Panc1 (cell line): ENCODE data around the gene TLR6. TPM values are rescaled to one million over a fixed set of nuclear protein-coding genes. Genes with fewer than 3 reads are reported as not detected.

Experiments
- ATAC-seq: fragments of 200-7000 bp; cut with Tn5 transposase; 2 replicates; pipeline ENCODE4 v1.9.1; 2020; ENCODE audit warnings: mild to moderate bottlenecking, moderate library complexity
- BruUV-seq: library from RNA; stranded (reverse); fragments of 400-500 nt; replicated peaks from 2 replicates; lab custom pipeline; 2021; lab: Mats Ljungman, UMichigan
- CTCF ChIA-PET: fragments of 300-600 bp; sonication (Branson Sonifier 250); formaldehyde crosslinking; loops from one replicate; lab custom pipeline; 2022; ENCODE audit warnings: antibody characterized with exemption; lab: Charles Lee
- POLR2A ChIA-PET: fragments of 300-600 bp; sonication (Branson Sonifier 250); formaldehyde crosslinking; loops from one replicate; lab custom pipeline; 2022; ENCODE audit warnings: antibody characterized with exemption; lab: Charles Lee
- DNase-seq: peaks from one replicate; pipeline ENCODE4 v3.0.0-alpha.2; 2010; ENCODE audit warnings: low read depth, low spot score
- H3K27ac ChIP-seq: 2 replicates; pipeline ENCODE4 v1.5.1; 2011; ENCODE audit warnings: mild to moderate bottlenecking, low read length, inconsistent platforms
- H3K27me3 ChIP-seq: fragments of 200-500 bp; sonication (Bioruptor generic); 2 replicates; pipeline ENCODE4 v1.6.0; 2014; ENCODE audit warnings: low read length, inconsistent platforms; ENCODE audit not compliant: control insufficient read depth, insufficient read depth
- H3K36me3 ChIP-seq: fragments of 200-500 bp; sonication (Bioruptor generic); 2 replicates; pipeline ENCODE4 v1.5.1; 2014; ENCODE audit warnings: inconsistent platforms, mild to moderate bottlenecking, low read length, moderate library complexity; ENCODE audit not compliant: control insufficient read depth, insufficient read depth
- H3K4me1 ChIP-seq: 2 replicates; pipeline ENCODE4 v1.5.1; 2011; ENCODE audit warnings: inconsistent platforms, mild to moderate bottlenecking, low read length, moderate library complexity; ENCODE audit not compliant: control insufficient read depth, insufficient read depth
- H3K4me3 ChIP-seq, 2 experiments: 2 replicates each; pipeline ENCODE4 v1.5.1; 2011 to 2012; ENCODE audit warnings: low read depth in 2 of 2, low read length in 2 of 2, mild to moderate bottlenecking in 2 of 2, inconsistent platforms in 1 of 2, moderate library complexity in 1 of 2
- H3K9me3 ChIP-seq: fragments of 200-500 bp; sonication (Bioruptor generic); 2 replicates; pipeline ENCODE4 v1.5.1; 2014; ENCODE audit warnings: low read depth, mild to moderate bottlenecking, inconsistent platforms, low read length, moderate library complexity; ENCODE audit not compliant: control insufficient read depth, insufficient read depth
- CTCF ChIP-seq: fragments of 450-650 bp; IDR thresholded peaks from 2 replicates; pipeline ENCODE4 v1.5.1; 2017; ENCODE audit warnings: mild to moderate bottlenecking
- POLR2AphosphoS5 ChIP-seq: IDR thresholded peaks from 2 replicates; pipeline ENCODE4 v1.6.1; 2012; ENCODE audit warnings: mild to moderate bottlenecking, low read depth, low read length, moderate library complexity
- REST ChIP-seq, 2 experiments: IDR thresholded peaks; 2 replicates each; pipeline ENCODE4 v1.6.1; 2011 to 2012; ENCODE audit warnings: low read depth in 2 of 2, control low read depth in 1 of 2, low read length in 1 of 2, mild to moderate bottlenecking in 1 of 2, moderate library complexity in 1 of 2; ENCODE audit not compliant: insufficient read depth in 1 of 2
- SIN3A ChIP-seq: IDR thresholded peaks from 2 replicates; pipeline ENCODE4 v1.6.1; 2012; ENCODE audit warnings: low read depth, mild to moderate bottlenecking, low read length, moderate library complexity, borderline replicate concordance; ENCODE audit not compliant: insufficient read depth
- TCF7L2 ChIP-seq: IDR thresholded peaks from 2 replicates; pipeline ENCODE4 v1.6.1; 2011; ENCODE audit warnings: mild to moderate bottlenecking, low read depth, low read length, inconsistent platforms
- in situ Hi-C: cut with HindIII; loops from 2 replicates; pipeline ENCODE4 v1.10.0; 2016; ENCODE audit warnings: low sequenced_read_pairs, low pct_unique_long_range_greater_than_20kb
- intact Hi-C: fragments of 100-400 bp; cut with micrococcal nuclease; formaldehyde crosslinking; loops from one replicate; pipeline ENCODE4 v1.10.0; 2022; ENCODE audit not compliant: unreplicated experiment
- total RNA-seq: library from RNA; stranded (reverse); gene quantifications from one replicate; pipeline ENCODE4 v1.2.1, GENCODE V29; 2021; ENCODE audit not compliant: unreplicated experiment

Gene TLR6
- total RNA-seq, 1 experiment from 2014 or later: 1.1 TPM

GRCh38 chr4:38832624-38833528, 23.7 kb downstream of the TLR6 start:
- no peak overlapping the region for H3K27ac ChIP-seq

GRCh38 chr4:38832206-38832605, 24.4 kb downstream of the TLR6 start:
- POLR2A ChIA-PET: no interaction called here
- no peaks in the 10 kb centered on the region for H3K4me1 ChIP-seq
- CTCF ChIA-PET: no interaction called here
- intact Hi-C loops: no loop called here
- TF ChIP-seq SIN3A: no peak
- TF ChIP-seq REST (IDR thresholded peaks at IDR 0.05; ENCODE audit: insufficient read depth in 1 of 2, low read depth in 2 of 2, low read length in 1 of 2): no peak
- no peak for TF ChIP-seq TCF7L2
- TF ChIP-seq POLR2AphosphoS5: no peak
- no peak for TF ChIP-seq CTCF
- H3K36me3 ChIP-seq: no peaks in the 10 kb centered on the region
- DNase-seq (no peak), ATAC-seq (no peak)
- H3K27ac ChIP-seq: no peak overlapping the region
- H3K27me3 ChIP-seq: no peaks in the 10 kb centered on the region
- no peak overlapping the region for H3K4me3 ChIP-seq
- in situ Hi-C loops: no loop called here
- H3K9me3 ChIP-seq: no peaks in the 10 kb centered on the region
- BruUV-seq: no TSS peak

More at GRCh38 chr4:38832624-38833528, 23.7 kb downstream of the TLR6 start:
- intact Hi-C loops (no loop called here), in situ Hi-C loops (no loop called here)
- no peaks in the 10 kb centered on the region for H3K27me3 ChIP-seq
- POLR2A ChIA-PET: no interaction called here
- no peaks in the 10 kb centered on the region for H3K36me3 ChIP-seq
- no peak overlapping the region for H3K4me3 ChIP-seq
- CTCF ChIA-PET: no interaction called here
- no peaks in the 10 kb centered on the region for H3K9me3 ChIP-seq
- TF ChIP-seq REST (IDR thresholded peaks at IDR 0.05; ENCODE audit: insufficient read depth in 1 of 2, low read depth in 2 of 2, low read length in 1 of 2) (no peak), SIN3A (no peak), CTCF (no peak), TCF7L2 (no peak), POLR2AphosphoS5 (no peak)
- H3K4me1 ChIP-seq: no peaks in the 10 kb centered on the region
- DNase-seq: no peak
- no TSS peak for BruUV-seq
- no peak for ATAC-seq
